HG03520 (cell line): ENCODE measurements around the gene CDC20B.

Experiments used
- ATAC-seq: cut with Tn5 transposase; IDR thresholded peaks from one replicate; pipeline ENCODE4 v1.9.1; 2021; ENCODE audit warnings: mild to moderate bottlenecking, moderate library complexity; ENCODE audit not compliant: unreplicated experiment

The CDC20B gene, protein sequence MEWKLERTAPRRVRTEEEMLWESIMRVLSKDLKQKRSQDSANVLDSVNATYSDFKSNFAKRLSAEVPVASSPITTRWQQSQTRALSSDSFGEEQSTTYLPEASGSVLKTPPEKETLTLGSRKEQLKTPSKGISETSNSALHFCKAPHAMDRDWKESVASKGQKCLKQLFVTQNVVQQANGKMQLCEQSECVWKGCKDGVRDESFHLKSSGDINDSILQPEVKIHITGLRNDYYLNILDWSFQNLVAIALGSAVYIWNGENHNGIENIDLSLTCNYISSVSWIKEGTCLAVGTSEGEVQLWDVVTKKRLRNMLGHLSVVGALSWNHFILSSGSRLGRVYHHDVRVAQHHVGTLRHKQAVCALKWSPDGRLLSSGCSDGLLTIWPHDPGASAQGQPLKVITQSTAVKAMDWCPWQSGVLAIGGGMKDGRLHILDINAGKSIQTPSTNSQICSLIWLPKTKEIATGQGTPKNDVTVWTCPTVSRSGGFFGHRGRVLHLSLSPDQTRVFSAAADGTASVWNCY

DNA sequence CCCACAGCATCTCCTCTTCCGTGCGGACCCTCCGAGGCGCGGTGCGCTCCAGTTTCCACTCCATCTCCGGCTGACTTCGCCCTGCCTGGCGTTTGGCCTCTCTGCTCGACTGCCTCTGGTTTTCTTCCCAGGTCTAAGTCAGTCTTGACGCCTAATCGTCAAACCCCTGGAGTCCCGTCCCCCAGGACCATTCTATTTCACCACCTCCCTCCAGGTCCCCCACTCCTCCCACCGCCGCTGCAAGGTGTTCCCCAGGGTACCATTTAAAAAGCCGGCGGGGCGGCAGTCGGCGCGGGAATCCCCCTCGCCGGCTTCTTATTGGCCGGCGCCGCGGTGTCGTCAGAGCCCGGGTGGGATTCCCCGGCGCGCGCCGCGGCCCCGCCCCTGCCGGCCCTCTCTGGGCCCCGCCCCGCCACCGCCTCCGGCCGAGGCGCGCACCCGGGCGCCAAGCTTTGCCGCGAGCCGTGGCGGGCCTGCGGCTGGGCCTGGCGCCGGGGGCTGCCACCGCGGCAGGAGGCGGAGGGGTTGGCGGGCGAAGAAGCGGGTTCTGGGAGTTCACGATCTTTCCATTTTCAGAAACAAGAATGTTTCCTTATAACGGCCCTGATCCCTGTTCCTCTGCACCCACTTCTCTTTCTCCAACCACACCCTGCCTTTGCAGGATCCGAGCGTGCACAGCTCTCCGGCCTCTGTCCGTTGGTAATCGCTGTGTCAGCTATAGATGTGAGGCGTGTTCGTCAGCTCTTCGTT lies at the start of gene CDC20B:
TSS of gene CDC20B (minus strand) at position 241 of the 750 bp plus-strand sequence. CDS start at position 64, 177 bp downstream.
- peak; percentile 84 for ATAC-seq

DNA sequence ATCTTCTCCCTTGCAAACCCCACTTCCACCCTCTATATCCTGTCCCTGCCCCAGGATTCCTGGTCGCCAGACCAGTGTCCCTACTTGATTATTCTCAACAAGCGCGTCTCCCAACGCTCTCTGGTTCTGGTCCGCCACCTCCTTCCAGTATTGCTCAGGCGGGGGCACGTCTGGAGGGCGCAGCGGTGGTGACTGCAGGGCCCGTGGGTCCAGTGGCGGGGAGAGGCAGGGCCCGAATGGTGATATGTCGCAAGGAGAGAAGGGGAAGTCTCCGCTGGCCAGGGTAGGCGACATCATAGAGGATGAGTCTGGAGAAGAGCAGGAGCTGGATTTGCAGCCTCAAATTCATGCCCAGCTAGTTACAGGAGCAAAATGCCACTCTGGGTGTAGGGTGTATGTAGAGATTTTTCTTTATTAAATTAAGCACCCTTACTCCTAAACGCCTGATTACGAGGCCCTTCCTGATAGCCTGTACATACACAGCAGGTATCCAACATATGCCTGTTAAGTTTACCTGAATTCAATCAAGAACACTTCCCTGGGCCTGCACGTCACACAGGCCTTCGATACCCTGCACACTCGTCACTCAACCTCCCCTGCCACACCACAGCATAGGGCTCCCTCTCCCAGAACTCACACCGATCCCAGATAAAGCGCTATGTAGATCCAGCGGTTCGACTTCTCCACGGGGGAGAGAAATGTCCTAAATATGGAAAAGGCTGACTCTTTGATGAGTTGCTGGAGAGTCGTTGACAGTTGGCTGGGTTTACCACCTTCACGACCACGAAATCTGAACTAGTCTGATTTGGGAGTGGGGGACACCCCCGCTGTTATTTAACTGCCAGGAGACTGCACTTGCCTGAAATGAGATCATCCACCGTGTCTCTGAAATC lies 49.4 kb upstream of the CDC20B start:
- ATAC-seq: no peak

DNA sequence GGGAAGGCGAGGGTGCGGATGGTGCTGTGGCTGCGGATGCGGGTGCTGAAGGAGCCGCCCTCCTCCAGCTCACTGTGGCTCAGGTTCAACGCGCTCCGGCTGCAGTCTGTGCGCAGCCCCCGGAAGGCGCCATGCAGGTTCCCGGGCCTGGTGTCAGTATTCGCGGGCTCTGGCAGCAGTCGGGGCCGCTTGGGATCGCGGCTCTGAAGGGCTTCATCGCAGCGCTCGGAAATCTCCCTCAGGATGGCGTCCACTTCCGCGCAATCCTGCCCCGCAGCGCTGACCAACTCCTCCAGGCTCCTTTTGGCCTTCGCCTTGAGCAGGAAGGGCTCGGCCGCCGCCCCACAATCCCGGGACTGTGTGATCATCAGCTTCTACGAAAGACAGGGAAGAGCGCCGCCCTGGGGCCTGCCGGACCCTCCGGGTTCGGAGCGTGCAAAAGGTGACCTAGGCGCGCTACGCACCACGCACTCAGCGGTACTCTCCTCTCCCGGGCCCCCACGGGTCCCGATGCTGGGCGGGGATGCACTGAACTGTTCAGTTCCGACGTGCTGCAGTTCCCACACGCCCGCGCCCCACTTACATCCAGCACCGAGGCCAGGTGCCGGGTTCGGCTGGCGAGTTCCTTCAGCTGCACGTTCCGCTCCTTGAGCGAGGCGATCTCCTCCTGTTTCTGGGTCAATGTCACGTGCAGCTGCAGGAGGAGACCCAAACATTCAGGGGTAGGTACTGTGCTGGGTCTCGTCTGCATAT lies 47.6 kb upstream of the CDC20B start:
- no peak for ATAC-seq

DNA sequence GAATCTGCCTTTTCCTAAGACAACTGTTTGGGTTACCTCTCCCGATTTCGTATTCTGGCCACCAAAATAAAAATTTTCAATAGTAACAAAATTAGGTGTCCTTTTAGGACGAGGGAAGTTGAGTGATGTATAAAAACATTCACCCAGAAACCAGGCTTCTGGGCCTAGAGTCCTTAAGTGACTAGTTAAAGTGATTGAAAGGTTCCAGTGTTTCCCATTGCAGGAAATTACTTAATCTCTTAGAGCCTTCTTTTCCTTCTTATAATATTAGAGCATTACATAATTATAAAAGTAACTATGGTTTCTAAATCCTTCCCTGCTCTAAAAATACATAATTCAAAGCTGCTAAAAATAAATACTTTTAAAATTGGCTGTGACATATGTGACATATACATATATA lies 46.8 kb upstream of the CDC20B start:
- no peak for ATAC-seq

DNA sequence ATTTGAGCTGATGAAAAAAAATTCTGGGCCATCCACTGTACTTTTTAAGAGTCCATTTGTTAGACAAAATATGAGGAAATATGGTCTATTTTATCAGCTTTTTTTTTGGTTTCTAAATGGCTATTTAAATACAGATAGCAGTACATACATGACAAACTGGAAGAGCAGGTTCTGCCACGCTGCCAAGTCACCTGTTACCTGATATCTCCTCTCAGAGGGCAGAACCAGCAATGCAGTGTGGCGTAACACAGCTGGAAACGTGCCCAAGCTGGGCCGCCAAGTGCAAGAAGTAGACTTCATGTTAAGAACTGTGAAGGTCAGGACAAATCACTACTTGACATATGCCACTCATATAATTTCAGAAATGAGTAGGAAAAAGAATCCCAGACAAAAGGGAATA lies 46.0 kb upstream of the CDC20B start:
- ATAC-seq: no peak

DNA sequence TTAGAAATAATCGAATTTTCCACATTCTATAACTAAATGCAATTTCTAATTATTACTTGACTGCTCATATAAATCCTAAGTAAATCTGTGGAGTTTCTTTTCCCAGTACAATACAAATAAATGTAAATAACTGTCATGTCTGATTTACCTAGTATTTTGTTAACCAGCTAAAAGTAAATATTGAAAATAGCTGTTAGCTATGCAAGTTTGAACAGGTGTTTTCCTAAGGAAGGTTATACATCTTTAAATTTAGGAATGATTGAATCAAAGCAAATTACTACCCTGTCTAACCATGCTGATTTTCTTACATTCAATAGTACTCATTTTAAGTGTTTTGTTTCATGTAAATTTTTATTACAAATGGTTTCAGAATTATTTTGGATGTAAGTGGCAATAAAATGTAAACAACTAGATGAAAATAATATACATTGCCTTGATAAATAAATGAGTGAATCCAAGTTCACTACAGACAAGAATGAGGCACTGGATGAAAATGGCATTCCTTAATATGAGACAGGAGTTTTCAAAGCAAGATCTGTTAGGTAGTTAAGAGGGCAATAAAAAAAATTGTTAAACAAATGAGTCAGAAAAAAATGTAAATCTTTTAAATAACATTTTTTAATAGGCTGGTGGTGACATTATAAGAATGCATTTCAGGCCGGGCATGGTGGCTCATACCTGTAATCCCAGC lies 38.4 kb upstream of the CDC20B start:
- no peak for ATAC-seq

DNA sequence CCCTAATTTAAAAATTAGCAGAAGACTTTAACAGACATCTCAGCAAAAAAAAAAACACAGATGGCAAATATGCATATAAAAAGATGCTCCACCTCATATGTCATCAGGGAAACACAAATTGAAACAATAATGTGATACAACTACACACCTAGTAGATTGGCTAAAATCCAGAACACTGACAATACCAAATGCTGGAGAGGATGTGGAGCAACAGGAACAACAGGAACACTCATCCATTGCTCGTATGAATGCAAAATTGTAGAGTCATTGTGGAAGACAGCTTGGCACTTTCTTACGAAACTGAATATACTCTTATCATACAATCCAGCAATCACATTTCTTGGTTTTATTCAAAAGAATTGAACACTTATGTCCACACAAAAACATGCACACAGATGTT lies 32.0 kb upstream of the CDC20B start:
- ATAC-seq: no peak

DNA sequence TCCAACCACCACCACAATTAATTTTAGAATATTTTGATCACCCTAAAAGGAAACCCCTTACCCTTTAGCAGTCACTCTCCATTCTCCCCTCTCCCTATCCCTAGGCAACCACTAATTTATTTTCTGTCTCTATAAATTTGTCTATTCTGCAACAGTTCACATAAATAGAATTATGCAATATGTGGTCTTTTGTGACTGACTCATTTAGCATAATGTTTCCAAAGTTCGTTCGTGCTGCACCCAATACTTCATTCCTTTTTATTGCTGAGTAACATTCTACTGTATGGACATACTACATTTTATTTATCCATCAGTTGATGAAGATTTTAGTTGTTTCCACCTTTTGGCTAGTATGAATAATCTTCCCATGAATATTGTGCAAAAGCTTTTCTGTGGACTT lies 18.2 kb upstream of the CDC20B start:
- ATAC-seq: no peak

DNA sequence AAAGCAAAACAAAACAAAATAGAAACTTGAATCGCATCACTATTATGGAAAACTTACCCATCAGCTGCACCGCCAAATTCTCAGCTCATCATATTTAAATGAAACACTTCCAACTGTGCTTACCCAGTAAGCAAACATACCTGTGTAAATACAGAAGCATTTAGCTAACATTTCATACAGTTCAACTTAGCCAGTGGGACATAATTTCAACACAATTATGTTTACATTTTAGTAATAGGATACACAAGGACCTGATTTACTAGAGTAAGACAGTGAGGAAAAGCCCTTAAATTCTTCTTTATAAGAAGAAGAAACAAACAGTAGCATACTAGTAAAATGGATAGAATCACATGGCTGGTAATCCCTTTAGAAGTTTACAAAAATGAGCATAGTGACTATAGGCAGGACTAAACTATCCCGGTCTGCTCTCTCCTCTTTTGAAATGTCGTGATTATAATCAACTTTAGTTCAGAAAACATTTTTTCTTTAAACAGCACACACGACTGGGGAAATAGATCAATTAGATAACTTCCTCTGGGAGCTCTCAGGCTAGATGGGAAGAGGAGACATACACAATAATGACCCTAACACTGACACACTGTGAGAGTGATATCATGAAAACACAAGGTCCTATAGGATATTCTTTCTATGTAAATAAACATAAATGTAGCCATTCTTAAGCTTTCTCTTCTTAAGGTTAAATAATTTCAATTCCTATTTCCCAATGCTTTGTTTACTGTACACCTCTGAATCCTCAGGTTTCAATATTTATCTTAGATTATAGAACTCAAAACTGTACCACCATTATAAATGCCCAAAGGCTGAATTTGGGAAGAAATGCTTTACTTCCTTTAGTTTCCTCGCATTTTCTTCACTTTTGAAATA lies 15.9 kb upstream of the CDC20B start:
- no peak for ATAC-seq

DNA sequence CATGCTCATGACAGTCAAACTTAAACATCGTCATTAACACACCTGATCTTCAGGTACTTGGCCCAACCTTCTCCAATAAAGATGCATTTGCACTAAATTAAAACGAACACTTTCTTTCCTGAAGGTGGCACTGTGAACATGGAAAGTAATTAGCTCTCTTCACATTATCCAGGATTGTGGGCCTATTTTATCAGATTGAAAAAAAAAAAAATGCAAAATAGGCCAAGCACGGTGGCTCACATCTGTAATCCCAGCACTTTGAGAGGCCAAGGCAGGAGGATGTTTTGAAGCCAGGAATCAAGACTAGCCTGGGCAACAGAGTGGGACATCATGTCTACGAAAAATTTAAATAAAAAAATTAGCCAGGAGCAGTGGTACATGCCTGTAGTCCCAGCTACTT lies 14.4 kb upstream of the CDC20B start:
- ATAC-seq: no peak

DNA sequence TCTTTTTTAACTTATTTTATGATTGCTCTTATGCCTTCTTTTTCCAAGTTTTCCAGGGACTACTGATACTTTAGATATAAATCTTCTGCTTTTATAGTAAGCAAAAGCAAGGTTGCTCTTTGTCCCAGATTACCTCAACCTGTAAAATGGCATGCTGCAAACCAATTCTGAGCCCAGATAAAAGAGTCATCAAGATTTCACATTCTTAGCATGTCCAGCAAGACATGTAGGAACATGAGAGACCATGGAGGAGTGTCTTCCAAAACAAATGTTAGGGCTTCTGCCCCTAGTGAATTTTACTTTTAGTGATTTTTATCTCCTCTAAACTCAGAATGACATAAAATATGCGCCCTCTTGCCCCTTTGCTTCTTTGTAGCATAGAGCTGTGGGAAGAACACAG lies 7.0 kb upstream of the CDC20B start:
- ATAC-seq: no peak

DNA sequence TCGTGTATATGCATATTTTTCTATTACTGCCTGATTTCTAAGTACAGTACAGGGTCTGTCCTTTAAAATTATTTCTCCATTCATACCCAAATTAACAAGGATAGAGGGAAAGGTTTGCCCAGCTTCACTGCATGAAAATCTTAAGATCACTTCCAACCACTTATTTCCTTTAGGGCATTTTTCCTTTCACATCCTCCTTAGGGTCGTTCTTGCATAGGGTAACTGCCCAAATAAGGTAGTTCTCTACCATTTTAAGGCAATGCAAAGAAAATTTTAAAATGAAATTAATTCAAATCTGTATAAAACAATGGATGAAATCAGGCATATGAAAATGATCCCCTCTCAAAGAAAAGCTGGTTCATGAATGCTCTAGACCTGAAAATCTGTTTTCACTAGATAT lies 4.1 kb upstream of the CDC20B start:
- ATAC-seq: no peak

DNA sequence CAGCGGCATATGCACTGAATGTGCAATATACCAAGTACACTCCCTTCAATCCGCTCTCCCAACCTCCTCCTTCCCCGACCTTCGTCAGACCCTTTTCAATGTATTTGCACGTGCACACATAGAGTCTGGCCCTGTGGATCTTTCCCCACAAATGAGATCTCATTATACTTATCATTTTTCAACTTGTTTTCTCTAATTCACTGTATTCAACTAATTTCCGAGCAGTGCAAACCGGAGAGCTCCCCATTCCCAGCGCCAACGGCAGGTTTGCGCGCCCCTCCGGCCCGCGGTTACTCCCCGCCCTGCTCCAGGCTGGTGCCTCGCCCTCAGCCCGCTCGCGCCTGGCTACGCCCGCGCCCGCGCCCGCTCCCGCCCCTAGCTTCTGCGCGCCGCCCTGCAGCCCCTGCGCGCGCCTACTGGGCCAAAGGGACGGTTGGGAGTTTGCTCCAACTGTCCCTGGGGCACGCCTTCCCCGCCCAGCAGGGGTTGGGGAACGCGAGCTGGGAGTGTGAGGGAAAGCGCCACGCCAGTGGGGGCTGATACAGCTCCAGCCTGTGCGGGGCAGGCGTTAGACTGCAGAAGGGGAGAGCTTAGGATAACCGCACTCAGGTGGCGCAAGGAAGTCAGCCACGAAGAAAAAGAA lies 3.3 kb upstream of the CDC20B start:
- no peak for ATAC-seq

DNA sequence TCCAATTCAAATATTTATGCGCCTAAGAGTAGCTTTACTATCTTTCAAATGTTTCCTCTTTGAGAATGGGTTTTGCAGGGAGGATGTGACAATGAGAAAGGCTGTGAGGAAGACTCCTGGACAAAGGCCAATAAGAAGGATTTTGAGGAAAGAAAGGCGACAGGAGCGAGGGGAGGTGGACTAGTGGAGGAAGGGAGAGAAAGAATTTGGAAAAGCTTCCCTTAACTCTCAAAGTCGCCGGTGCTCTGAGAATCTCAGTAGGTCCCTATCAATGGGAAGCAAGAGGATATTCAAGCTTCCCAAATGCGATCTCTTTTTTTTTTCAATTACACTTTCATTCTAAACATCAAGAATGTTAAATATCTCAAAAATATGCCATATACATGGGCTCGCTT lies 2.8 kb upstream of the CDC20B start:
- no peak for ATAC-seq

DNA sequence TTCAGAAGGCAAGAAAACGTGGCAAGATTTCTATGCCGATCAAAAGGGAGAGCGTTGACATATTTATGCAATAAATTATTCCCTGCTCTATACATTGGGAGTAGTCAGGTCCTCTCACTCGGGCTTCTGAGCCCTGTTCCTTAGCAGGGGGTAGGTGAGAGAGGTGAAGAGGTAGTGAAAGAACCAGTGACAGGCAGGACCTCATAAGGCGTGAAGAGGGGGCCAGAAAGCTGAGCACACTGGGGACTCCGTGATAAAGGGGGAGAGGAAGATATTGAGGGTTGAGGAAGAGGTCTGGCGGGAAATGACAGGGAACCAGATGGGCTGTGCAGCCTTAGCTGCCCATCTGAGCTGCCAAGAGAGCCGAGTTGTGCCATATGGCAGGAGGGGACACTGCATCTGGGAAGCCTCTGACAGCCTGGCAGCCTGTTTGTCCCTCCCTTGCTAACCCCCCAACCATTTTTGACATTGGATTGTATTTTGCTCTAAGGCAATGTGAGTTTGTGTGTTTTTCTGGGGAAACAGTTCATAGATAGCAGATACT lies 782 bp upstream of the CDC20B start:
- ATAC-seq: no peak

DNA sequence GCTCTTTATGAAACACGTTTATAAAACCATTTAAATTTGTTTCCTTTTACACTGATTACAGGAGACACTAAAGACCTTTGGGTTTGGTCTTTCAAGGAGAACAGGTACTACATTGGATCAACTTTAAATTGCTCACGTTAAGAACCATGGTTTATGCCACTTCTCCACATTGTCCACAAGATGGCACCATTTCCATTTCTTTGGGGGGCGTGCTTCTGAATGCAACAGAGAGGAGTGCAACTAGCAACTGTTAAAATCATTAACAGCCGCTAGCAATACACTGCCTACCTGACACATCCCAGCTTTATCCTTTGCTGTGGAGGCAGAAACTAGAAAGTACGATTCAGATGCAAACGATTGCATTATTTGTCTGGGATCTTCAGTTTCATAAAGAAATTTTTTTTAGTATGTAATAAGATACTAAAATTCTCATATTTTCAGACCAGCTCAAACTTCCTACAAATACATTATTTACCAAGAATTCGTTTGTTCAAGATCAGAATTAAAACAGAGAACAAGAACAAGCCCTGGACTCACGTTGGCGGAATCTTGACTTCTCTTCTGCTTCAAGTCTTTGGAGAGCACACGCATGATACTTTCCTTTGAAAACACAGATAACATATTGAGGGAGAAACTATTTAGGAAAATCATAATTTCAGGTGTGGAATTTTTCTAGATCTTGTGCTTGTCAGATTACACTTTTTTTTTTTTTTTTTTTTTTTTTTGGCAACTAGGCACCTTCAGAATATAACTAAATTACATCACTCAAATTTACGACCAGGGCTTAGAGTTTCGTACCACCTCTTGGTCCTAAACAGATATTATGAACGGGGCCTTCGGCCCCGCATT lies 702 bp downstream of the CDC20B start:
- ATAC-seq: peak; percentile 54

DNA sequence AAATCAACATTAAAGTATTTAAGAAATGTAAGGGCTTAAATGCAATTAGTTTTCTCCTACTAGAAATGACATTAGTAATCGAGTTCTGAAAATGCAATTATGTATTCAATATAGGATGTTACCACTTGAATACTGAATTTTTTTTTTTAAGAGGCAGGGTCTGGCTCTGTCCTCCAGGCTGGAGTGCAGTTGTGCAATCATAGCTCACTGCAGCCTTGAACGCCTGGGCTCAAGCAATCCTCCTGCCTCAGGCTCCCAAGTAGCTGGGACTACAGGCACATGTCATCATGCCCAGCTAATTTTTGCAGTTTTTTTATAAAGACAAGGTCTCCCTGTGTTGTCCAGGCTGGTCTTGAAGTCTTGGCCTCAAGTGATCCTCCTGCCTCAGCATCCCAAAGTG lies 1.5 kb downstream of the CDC20B start:
- no peak for ATAC-seq
